Muscle layer of colon (tissue), 2 donors: Measurements from ENCODE around the gene AGAP1.

Experiments
- H3K27ac ChIP-seq: one replicate; pipeline ENCODE4 v1.7.0; 2013; ENCODE audit warnings: low read depth, mild to moderate bottlenecking, low read length, moderate library complexity
- H3K27me3 ChIP-seq, 2 donors: one replicate each; pipeline ENCODE4 v1.7.0; 2013; ENCODE audit warnings: low read length in 2 of 2, mild to moderate bottlenecking in 2 of 2; ENCODE audit not compliant: insufficient read depth in 2 of 2, control insufficient read depth in 1 of 2
- H3K36me3 ChIP-seq: one replicate; pipeline ENCODE4 v1.7.0; 2013; ENCODE audit warnings: mild to moderate bottlenecking, low read length; ENCODE audit not compliant: insufficient read depth
- H3K4me1 ChIP-seq: one replicate; pipeline ENCODE4 v1.7.0; 2013; ENCODE audit warnings: mild to moderate bottlenecking, low read length; ENCODE audit not compliant: insufficient read depth
- H3K4me3 ChIP-seq, 2 donors: one replicate each; pipeline ENCODE4 v1.7.0; 2013; ENCODE audit warnings: low read length in 2 of 2, low read depth in 1 of 2, mild to moderate bottlenecking in 1 of 2, moderate library complexity in 1 of 2
- H3K9ac ChIP-seq: one replicate; pipeline ENCODE4 v1.7.0; 2013; ENCODE audit warnings: low read length
- H3K9me3 ChIP-seq: one replicate; pipeline ENCODE4 v1.7.0; 2013; ENCODE audit warnings: mild to moderate bottlenecking, low read length
- donor health status: abdominal sarcoma.
- donor health status: Adenocarcinoma of cecum.

AGAP1 gene

DNA sequence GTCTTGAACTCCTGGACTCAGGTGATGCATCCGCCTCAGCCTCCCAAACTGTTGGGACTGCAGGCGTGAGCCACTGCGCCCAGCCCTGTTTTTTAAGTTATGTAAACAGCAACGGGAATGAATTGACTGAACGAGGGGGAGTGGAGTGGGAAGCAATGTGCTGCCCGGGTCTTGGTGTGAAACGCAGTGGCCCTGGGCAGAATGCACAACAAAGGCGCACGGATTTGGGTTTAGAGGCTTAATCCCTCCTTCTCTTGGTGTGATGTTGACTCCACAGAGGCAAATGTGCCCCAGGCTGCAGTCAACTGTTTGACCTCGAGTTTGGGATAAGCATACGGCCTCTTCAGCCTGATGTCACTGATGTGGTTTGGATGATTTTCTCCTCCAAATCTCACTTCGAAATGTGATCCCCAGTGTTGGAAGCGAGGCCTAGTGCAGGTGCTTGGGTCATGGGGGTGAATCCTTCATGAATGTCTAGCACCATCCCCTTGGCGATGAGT is 97.4 kb downstream of the AGAP1 start:
- Histone ChIP-seq H3K27ac (no peak overlapping the region), H3K4me1 (no peaks in the 10 kb centered on the region), H3K27me3 (no peaks in the 10 kb centered on the region), H3K9me3 (no peaks in the 10 kb centered on the region), H3K36me3 (no peaks in the 10 kb centered on the region), H3K4me3 (no peak overlapping the region), H3K9ac (no peak overlapping the region)

DNA sequence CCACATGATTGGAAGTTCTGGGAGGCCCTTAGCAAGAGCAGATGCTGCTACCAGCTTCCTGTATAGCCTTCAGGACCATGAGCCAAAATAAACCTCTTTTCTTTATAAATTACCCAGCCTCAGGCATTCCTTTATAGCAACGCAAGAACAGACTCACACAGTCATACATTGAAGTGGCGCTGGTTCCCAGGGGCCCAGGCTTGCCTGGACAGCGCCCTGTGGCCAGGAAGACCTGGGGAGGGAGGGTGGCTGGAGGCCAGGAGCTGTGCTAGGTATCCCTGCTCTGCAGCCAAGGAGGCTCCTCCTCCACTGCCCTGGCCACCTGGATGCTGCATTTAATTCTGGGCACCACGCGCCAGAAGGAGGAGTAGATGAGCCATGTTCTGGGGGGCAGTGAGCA is 98.1 kb downstream of the AGAP1 start:
- Histone ChIP-seq H3K27me3 (no peaks in the 10 kb centered on the region), H3K9me3 (no peaks in the 10 kb centered on the region), H3K36me3 (no peaks in the 10 kb centered on the region), H3K27ac (no peak overlapping the region), H3K4me1 (no peaks in the 10 kb centered on the region), H3K9ac (no peak overlapping the region), H3K4me3 (no peak overlapping the region)

DNA sequence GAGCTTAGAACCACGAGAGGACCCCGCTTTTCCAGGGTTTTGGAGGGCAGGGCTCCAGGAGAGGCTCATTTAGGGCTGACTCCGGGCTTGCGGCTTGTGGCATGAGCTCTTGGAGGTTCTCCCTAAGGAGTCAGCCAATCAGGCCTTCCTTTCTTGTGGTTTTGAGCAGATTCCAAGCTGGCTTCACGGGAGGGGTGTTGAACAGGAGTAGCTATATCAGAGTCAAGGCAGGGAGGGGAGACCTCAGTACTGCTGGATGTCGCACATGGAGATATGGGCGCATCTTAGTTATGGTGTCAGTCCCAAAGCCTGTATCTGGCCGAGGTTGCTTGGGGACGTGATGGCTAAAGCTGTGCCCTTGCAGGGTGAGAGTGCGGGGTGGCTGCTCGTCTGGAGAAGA is 98.6 kb downstream of the AGAP1 start:
- Histone ChIP-seq H3K4me3 (no peak overlapping the region), H3K9ac (no peak overlapping the region), H3K9me3 (no peaks in the 10 kb centered on the region), H3K4me1 (no peaks in the 10 kb centered on the region), H3K36me3 (no peaks in the 10 kb centered on the region), H3K27ac (no peak overlapping the region), H3K27me3 (no peaks in the 10 kb centered on the region)

DNA sequence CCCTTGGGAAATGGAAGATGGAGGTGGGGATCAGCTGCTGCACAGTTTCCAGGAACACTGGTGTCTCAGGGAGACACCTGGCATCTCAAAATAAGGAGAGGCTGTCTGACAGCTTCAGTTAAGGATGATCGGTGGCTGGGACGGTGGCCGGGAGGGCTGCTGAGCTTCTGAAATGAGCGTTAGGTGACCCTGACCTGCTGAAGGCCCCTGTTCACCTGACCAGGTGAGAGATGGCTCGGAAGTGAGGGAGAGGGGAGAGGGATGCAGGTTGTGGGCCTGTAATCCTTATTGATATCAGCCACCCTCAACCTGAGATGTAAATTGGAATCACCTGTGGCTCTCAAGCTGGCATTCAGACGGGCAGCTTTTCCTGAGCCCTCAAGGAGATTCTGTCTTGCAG is 99.0 kb downstream of the AGAP1 start:
- H3K4me3 ChIP-seq = no peak overlapping the region
- H3K27ac ChIP-seq = no peak overlapping the region
- no peaks in the 10 kb centered on the region for H3K27me3 ChIP-seq
- no peak overlapping the region for H3K9ac ChIP-seq
- no peaks in the 10 kb centered on the region for H3K4me1 ChIP-seq
- H3K36me3 ChIP-seq = no peaks in the 10 kb centered on the region
- no peaks in the 10 kb centered on the region for H3K9me3 ChIP-seq

DNA sequence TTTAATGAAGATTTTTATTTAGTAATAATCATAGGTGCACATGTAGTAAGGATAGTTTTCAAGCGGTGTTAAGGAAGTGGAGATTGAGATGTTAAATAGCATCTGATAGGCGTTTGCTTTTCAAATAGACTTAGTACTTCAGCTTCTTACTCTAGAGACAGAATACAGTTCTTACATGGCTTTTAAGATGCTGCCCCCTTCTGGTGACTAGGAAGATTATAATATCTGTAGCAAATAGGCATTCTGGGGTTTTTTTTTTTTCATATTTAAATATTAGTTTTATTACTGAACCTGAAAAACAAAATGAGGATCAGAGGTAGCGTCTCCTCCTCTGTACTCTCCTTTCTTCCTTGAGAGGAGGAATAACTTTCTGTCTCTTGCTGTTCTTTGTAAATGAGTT is 100.2 kb downstream of the AGAP1 start:
- H3K4me1 ChIP-seq = peaks cover 3% of the 10 kb centered on the region
- H3K4me3 ChIP-seq = no peak overlapping the region
- H3K9me3 ChIP-seq = no peaks in the 10 kb centered on the region
- H3K27me3 ChIP-seq = no peaks in the 10 kb centered on the region
- H3K27ac ChIP-seq = no peak overlapping the region
- no peak overlapping the region for H3K9ac ChIP-seq
- no peaks in the 10 kb centered on the region for H3K36me3 ChIP-seq

DNA sequence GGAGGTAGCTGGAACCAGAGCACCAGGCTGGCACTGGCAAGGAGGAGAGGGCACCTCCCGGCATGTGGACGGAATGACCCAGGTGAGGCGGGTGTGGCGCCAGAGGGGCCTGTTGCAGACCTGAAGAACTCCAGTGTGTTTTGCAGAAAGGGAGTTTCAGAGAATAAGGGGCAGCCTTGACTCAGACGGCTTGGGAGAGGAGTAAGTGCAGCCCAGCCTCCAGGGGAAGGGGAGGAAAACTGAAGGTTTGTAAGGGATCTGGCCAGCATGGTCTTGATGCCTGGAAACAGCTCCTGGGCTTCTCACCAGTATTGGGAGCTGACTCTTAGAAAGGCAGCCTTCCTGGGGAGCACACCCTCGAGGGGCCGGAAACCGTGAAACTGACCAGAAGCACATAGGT is 101.1 kb downstream of the AGAP1 start:
- H3K9ac ChIP-seq = no peak overlapping the region
- H3K4me3 ChIP-seq = no peak overlapping the region
- no peak overlapping the region for H3K27ac ChIP-seq
- H3K27me3 ChIP-seq = no peaks in the 10 kb centered on the region
- no peaks in the 10 kb centered on the region for H3K9me3 ChIP-seq
- peaks cover 11% of the 10 kb centered on the region for H3K4me1 ChIP-seq
- H3K36me3 ChIP-seq = no peaks in the 10 kb centered on the region

DNA sequence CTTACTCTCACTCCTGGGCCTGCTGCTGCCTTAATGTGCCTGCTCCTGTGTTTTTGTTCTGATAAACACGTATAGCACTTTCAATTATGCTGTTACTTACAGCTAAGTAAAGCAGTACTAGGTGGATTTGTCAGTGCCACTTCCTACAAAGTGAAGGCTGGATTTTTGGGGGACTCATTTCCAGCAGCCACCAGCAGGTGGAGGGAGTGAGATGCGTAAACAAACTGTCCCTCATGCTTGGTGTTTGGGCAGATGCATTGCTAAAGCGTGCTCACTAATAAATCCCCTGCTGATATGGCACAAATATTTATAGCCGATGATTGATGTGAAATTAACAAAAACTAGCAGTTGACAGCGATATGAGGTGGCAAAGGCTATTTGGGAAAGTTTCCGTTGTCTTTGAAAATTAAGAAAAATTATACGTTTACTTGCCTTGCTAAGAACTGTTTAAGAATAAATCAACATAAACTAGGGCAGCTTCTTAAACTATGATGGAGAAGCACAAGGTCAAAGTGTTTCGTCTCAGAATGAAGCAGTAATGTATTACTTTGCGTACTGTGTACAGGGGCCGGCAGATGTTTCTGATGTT is 101.7 kb downstream of the AGAP1 start:
- Histone ChIP-seq H3K27me3 (no peaks in the 10 kb centered on the region), H3K9me3 (no peaks in the 10 kb centered on the region), H3K4me1 (peaks cover 17% of the 10 kb centered on the region), H3K9ac (no peak overlapping the region), H3K27ac (no peak overlapping the region), H3K36me3 (no peaks in the 10 kb centered on the region), H3K4me3 (no peak overlapping the region)

DNA sequence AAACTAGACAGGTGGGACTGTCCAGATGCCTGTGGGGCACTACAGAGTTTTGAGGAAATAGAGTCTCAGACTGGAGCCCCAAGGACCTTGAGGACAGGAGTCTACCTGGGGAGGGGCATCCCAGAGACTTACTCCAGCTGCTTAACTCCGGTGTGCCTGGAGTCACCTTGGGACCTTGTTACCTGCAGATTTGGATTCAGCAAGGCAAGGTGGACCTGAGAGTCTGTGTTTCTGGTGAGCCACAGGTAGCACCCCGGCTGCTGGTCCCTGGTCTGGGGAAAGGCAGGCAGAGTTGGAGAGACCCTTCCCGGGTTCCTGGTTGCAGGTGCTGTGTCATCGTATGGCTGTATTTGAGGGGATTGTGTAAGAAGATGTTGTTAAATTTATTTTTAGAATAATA is 102.4 kb downstream of the AGAP1 start:
- Histone ChIP-seq H3K4me1 (peaks cover 18% of the 10 kb centered on the region), H3K9me3 (no peaks in the 10 kb centered on the region), H3K27me3 (no peaks in the 10 kb centered on the region), H3K27ac (no peak overlapping the region), H3K4me3 (no peak overlapping the region), H3K36me3 (no peaks in the 10 kb centered on the region), H3K9ac (no peak overlapping the region)

DNA sequence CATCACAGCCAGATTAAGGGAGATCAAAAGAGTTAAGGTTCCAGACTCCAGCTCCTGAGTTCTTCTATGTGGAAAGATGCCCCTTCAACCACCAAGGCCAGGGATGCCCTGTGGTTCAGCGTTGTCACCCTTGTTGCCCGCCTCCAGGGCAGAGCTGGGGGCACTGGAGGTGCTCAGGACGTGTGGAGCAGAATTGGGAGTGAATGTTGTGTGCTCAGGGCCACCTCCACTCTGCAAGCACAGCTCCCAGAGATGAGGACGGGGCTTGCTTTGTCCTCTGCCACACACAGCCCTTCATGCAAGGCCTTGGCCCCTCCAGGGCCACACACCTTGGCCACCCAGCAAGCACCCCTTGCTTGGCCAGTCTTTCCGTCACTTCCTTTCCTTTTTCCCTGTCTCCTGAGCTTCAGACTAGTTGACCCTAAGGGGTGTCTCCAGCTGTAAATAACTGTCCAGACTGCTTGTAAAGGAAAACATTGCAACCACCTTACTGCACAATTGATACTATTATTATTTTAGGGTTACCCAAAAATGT is 103.3 kb downstream of the AGAP1 start:
- H3K36me3 ChIP-seq = no peaks in the 10 kb centered on the region
- no peak overlapping the region for H3K4me3 ChIP-seq
- no peak overlapping the region for H3K27ac ChIP-seq
- peaks cover 18% of the 10 kb centered on the region for H3K4me1 ChIP-seq
- no peaks in the 10 kb centered on the region for H3K9me3 ChIP-seq
- no peaks in the 10 kb centered on the region for H3K27me3 ChIP-seq
- no peak overlapping the region for H3K9ac ChIP-seq

DNA sequence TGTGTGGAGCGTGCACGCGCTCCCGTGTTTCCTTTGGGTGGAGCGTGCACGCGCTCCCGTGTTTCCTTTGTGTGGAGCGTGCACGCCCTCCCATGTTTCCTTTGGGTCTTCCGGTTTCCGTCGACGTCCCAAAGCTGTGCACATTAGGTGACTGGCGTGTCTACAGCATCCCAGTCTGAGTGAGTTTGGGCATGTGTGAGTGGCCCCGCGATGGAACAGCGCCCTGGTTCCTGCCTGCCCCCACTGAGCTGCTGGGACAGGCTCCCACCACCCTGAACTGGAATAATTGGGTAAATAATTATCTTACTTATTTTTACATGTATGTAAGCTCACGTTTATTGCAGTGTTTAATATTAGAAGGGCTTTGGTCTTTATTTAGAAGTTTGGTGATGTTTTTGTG is 104.2 kb downstream of the AGAP1 start:
- Histone ChIP-seq H3K4me1 (peaks cover 18% of the 10 kb centered on the region), H3K36me3 (no peaks in the 10 kb centered on the region), H3K27me3 (no peaks in the 10 kb centered on the region), H3K4me3 (no peak overlapping the region), H3K9me3 (no peaks in the 10 kb centered on the region), H3K27ac (no peak overlapping the region), H3K9ac (no peak overlapping the region)

DNA sequence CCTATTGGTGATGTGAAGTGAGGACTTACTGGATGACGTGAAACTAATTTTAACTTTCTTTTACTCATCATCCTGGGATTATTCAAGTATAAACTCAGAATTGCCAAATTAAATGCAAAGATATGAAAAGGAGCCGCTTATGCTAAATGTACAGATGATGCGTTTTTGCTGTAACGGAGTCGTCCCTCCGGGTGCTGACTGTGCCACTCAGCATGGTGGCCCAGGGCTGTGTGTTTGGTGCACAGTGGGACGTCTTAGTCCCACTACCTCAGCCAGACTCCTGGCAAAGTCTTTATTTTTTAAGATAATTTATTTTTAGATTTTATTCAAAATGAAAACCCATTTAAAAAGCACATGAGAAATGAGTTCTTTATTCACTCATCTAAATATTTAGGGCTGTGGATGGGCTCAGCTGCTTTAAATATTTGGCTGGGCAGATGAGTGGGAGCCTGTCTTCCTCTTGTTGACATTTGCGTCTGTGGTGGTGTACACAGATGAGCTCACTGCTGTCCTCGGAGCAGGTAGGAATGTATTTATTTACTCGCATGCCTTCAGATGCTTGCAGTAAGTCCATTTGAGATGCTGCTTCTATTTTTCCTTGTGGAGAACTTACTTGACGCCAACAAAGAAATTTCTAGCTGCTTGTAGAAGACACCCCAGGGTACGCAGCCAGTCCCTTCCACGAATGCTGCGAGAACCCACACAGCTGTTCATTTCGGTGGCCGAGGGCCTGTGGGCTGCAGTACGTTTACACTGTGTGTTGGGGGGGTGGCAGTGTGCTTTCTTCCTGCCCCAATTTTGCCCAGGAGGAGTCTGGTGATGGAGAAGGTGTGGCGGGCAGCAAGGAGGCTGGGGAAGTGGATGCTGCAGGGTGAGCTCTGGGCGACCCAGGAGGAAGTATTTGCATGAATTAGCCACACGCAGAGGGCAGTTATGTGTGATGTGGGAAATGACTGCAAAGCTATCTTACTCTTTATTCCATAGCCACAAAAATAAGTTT is 105.0 kb downstream of the AGAP1 start:
- no peaks in the 10 kb centered on the region for H3K36me3 ChIP-seq
- H3K9me3 ChIP-seq = no peaks in the 10 kb centered on the region
- no peak overlapping the region for H3K27ac ChIP-seq
- H3K27me3 ChIP-seq = no peaks in the 10 kb centered on the region
- no peak overlapping the region for H3K4me3 ChIP-seq
- H3K4me1 ChIP-seq = peaks cover 18% of the 10 kb centered on the region
- no peak overlapping the region for H3K9ac ChIP-seq
